NCI-H2029 treated with DMSO at 0.1 percent for 48 hours (cell line): Measurements from ENCODE around the gene CABLES2.

Experiments used
- DNase-seq: peaks from one replicate; lab custom pipeline; 2025; lab: John Stamatoyannopoulos, UW

CABLES2 gene

DNA sequence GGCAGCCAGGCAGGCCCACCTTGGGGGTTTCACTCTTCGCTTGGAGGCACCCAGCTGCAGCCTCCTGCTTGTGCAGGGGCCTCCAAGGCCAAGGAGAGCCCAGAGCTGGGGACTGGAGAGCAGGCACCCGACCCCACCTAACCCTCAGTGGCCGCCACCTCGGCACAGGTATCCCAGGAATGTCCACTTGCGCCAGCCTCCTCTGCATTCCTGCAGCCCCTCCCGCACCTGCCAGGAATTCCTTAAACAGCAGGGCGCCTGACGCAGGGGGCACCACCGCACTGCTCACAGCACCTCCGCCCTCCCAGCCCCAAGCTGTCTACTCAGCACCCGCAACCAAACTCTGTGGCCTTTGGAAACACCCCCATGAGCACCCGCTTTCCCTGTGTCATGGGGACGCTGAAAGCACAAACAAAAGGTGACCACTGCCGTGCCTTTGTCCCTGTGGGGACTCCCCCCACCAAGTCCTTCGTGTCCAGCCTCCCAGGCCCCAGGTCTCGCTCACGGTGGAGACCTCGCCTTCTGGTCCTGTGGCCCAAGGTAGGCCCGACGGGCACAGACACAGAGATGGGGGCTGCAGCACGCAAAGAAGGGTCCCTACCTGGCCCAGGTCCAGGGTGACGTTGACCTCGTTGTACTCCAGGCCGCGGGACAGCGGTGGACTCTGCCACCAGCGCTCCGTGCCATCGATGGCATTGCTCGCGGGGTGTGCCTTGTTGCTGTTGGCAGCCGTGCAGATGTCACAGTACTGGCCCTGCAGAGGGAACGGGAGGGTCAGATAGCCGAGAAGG is 45.1 kb downstream of the CABLES2 start:
- no peak for DNase-seq

DNA sequence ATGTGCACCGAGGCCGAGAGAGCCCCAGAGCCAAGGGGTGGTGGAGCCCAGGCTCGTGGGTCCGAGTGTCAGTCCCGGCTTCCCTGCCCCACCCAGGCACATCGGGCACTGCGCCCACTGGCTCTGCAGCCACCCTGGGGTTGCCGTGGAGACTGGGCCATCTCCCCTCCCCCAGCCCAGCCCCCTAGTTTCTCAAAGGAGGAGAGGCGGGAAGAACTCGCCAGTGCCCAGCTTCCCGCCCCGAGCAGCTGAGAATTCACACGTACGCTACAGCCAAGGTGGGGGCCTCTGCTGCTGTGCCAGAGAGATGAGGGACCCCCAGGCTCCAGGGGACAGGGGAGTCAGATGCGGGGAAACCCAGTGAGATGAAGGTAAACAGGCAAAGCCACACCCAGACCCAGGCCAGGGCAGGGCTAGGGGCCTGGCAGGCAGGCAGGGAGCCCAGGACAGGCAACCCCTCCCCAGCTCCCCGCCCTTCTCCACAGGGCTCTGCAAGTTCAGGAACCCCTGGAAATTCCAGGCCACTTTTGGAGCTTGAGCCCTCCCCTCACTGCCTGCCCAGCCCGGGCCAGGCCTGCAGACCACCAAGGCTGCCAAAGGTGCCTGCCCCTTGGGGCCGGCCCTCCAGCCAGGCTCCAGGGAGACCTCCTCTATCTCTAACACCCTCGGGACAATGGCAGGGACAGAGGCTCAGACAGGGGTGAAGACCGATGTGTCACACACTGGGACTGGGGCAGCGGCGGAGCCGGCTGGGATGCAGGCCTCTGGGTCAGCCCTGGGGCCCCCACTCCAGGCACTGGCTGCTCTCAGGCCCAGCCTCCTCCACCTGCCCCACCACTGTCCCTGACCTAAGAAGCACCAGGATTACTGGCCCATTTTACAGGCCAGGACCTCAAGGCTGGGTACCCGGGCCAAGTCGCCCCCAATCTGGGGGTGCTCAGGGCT is 46.0 kb downstream of the CABLES2 start:
- DNase-seq = no peak

DNA sequence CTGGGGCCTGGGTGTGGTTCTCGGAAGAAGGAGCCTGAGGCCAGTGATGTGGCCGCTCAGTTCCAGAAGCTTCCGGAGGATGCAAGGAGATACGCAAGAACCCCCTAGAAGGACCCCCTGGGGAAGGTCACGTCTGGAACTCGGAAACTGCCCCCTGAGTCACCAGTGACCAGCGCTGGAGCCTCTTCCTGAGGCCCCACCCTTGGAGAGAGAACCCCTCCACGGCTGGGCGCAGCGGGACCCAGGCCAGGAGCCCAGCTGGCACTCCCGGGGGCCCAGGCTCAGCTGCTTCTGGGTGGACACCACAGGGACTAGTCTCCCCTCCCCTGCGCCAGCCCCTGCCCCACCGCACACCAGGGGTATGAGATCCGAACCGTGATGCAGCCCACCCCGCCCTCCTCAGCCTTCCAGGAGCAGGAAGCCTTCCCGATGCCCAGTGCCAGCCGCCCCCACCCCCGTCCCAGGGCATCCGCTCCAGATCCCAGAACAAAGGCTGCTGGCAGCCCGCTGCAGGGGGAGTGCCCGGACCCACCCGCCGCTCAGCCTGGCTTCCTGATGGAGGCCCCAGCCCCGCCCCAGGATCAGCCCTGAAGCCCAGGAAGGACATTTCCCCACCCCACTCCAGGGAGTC is 47.5 kb downstream of the CABLES2 start:
- no peak for DNase-seq

DNA sequence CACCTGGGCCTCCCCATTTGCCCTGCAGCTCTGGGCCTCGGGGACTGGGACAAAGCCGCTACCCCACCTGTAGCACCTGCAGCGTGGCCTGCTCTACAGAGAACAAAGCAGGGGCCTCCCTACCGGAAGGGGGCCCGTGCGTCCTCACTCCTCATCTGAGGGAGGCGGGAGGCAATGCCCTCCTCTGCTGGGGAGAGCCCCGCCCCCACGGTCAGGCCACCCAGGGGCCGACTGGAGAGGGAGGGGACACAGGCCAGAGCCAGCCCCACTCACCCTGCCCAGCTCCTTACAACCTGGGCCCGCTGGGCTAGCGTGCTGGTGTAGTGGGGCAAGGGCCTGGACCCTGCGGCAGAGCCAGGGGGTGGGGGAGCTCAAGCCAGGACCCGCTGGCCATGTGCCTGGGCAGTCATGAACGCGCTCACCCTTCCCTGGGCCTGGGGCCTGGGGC is 48.0 kb downstream of the CABLES2 start:
- DNase-seq = no peak

DNA sequence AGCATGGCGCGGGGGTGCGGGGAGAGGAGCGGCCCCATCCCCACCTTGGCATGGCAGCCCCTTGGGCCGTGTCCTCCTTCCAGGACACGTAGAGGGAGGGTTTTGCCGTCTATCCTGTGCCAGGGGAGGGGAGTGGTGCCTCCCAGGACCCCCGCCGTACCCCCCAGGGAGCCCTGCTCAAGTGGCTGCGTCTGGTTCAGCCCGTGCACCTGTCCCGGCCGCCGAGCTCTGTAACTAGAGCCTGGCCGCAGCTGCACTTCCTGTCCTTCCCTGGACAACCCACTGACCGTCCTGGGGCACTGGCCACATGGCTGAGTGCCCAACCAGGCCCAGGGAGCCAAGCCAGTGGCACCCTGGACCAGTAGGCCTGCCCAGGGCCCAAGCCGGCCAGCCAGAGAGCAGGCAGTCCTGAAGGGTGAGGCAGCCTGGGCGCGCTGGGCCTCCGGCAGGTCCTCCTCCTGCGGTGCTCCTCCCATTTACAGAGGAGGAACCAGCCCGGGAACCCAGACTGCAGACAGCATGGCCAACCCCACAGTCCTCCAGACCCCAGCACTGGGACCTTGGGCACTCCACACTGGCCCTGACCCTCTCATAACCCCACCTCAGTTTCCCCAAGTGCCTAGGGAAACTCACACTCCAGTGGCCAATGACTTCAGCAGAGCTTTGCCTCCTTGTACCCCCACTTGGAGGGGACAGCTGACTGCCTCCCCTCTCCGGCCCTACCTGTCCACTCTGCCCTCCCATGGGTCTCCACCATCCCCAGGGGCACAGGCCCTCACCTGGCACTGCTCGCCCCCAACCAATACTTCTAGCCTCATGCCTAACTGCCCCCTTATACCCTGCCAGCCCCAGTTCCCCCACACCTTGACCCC is 48.7 kb downstream of the CABLES2 start:
- DNase-seq = no peak

DNA sequence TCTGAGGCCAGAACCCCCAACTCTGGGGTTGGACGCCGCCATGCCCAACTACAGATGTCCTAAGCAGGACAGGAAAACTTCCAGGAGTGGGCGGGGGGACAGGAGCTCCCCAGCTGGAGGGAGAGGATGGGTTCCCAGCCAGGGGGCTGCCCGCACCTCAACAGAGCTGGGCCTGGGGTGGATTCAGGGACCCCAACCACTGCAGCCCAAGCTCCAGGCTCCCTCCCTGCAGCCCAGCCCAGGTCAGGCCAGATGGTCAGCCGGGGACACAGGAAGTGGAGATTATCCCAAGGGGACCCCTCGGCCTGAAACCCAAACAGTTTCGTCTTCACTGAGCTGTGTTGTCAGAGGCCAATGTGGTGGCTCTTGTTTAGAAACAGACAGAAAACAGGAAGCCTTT is 49.4 kb downstream of the CABLES2 start:
- no peak for DNase-seq

DNA sequence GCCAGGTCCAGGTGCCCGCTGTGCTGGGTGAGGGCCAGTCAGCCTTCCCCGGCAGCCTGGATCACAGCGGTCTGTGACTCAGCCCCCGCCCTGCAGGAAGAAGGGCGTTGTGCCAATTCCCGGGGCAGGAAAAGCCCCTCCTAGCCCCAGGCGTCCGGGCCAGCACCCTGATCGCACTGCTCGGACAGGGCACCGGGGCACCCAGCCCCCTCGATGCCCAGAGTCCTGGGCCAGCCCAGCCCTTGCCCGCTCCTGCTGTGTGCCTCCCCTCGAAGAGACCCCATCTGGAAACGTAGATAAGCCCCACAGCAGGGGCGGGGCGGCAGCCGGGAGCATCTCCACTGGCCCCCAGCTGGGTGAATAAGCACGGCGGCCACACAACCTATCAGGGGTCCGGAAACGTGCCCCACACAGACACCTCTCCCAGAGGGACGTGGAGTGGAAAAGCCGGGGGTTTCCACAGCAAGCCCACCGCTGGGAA is 49.9 kb downstream of the CABLES2 start:
- DNase-seq = no peak

DNA sequence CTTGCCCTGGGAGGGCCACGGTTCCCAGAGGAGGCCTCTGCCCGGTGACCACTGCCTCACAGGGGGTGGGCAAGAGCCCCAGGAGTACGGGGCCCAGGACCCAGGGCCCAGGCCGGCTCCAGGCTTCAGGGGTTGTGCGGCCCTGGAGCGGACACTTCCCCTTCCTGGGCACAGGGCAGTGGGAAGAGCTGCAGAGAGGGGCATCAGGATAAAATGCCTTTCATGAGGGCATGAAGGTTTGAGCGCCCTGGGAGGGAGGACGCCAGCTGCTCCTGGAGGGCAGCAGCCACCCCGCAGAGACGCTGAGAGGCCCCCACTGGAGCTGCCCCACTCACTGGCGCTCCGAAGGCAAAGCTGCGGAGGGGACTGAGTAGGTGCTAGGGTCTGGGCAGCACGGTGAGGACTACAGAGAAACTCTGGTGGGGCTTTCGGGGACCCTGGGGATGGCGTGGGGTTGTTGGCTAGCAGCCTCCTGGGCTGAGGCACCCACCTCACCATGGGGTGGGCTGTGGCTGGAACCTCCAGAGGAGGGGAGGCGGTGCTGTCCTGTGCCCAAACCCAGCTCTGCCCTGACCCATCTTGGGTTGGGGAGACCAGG is 50.4 kb downstream of the CABLES2 start:
- no peak for DNase-seq

DNA sequence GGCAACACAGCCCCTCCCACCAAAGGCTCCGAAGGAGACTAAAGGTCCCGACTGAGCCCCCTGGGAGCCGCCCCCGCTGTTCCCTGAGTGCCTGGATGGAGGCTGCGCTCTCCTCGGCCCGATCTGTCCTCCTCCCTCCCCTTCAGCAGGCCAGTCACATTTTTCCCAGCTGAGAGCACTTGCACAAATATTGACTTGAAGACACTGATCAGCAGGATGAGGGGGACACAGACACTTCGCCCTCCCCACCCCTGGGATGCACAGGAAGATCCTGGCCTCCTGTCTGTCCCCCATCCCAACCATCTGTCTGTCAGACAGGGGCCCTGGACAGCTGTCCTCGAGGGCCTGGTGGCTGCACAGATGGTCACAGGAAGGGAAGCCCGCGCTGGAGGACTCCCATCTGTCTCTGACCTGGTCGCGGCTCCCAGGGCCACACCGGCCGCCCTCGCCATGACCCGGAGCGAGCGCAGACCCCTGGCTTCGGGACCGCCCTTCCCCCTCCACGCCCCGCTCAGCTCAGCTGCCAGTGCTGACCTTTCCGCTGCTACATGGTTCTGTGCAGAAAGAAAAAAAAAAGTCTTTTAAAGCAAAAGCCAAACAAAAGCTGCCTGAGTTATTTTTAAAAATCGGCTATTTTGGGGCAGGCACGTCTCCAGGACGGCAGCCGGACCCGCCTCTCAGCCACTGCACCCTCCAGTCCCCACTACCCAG is 51.1 kb downstream of the CABLES2 start:
- no peak for DNase-seq

DNA sequence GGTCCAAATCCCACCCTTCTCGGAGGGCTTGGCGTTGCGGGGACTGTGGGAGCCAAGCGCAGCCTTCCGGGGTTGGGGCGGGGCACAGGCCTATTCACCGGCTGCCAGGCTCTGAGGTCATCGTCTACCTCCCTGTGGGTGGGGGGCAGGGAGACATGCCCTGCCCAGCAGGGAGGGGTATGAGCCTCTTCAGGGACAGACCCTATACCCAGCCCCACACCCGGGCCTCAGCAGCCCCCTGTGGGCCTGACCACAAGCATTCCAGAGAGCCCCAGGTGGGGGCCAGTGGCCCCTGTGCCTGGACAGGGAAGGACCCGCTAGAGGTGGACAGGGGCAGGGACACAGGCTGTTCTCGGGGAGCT is 51.6 kb downstream of the CABLES2 start:
- peak; percentile 15 for DNase-seq

DNA sequence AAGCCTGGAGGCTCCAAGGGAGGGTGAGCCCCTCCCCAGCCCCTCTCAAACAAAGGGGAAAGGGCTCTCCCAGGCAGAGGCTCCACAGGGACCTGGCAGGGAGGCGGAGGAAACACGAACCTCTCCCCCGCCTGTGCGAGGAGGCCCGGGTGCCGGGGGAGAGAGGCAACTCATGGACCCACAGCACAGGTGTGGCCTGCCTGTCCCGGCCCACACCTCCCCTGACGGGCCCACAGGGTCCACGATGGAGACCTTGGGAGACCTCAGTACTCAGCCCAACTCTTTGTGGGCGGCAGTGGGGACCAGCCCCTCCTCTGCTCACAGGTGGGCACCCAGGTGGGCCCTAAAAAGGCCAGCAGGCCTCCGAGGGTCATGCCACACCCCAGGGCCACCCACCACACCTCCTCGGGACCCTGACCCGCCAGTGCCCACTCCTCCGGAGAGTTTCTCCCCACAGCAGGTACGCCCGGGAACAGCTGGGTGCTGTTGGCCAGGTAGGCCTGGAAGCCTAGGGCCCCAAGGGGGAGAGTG is 52.2 kb downstream of the CABLES2 start:
- no peak for DNase-seq

DNA sequence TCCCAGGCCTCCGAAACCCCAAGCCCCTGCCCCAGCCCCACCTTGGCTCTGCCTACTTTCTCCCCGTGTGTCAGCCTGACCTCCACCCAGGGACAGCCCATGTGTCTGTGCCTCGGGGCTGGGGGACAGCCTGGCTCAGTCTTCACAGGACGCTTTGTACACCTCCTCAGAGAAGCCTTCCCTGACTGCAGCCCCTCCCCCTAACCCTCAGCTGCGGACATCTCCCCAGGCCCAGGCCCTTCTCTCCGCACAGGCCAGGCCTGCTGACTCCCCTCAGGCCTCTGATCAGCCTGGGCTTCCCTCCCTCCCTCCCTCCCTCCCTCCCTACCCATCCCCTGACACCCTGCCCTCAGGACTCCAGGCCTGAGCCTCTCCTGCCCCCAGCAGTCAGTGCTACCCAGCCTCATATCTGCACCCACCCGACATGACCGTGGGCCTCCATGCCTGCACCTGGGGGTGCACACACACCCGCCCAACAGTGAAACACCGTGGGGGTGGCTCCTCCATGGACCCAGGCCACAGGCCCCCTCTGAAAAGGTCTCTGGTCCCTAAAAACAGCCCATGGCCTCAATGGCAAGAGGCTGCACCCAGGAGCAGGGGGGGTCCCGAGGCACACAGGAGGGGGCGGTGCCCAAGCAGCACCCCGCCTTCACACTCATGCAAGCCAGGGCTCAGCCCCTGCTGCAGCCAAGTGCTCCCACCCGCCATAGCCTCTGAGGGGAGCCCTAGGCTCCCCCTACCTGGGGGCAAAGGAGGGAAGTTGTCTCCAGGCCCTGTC is 52.9 kb downstream of the CABLES2 start:
- DNase-seq = no peak

DNA sequence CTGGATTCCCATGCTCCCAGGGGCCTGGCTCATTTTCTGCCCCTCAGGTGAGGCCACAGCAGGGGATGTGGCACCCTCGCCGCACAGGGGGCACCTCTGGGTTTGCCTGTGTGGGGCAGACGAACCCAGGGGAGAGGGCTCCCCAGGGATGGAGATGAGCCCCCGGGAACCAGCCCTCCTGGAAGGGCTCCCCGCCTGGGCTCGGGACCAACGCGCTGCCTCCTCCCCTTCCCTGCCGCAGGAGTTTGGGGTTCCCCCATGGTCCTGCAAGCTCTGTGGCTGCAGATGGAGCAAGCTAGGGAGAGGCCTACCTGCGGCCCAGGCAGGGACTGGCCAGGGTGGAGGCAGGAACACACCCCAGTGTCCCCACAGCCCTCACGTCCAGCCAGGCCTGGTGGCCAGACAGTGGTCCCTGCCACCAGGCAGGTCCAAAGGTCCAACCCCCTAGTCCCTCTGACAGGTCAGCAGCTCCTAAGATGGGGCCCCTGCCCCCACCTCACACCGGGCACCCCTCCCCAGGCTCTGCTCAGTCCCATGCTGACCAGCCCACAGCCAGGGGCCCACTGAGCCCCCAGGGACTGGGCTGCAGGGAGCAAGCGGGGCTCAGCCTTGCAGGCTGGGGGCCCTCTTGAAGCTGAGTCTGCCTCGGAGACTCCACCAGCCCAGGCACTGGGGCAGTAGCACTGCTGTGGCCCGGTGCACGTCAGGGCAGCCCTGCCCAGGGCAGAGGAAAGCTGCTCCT is 53.6 kb downstream of the CABLES2 start:
- no peak for DNase-seq

DNA sequence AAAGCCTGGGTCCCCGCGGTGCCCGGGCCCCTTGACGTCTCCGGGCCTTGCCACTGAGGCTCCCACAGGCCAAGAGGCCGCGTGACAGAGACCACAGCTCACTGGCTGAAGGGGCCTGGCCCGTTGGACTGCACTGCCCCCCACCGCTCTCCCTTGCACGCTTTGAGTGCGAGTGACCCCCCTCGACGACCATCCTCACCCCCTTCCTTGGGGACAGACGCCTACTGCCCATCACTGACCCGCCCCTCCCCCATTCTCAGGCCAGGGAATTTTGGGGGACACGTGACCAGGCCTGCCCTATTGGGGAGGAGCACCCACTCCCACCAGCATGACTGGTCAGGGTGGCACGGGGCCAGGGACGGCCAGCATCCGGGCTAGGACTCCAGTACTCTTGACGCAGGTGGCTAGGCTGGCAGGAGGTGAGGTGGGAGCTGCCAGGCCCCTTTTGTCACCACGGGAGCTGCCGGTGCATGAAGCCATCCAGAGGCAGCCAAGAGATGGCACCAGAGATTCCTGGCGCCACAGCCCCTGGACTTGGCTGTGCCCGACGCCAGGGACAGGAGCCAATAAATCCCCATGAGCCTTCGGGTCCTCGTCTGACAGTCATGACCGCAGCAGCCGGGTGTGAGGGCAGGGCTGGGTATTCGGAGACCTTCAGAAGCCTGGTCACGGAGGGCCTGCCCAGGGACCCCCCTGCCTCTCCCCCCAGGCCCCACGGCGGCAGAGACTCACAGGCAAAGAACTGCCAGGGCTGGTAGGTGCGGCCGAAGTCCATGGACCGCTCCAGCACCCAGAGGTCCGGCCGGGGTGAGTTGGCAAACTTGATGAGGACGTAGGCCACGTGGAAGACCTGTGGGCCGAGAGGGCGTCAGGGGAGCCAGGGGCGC is 54.4 kb downstream of the CABLES2 start:
- DNase-seq = peak; percentile 79

DNA sequence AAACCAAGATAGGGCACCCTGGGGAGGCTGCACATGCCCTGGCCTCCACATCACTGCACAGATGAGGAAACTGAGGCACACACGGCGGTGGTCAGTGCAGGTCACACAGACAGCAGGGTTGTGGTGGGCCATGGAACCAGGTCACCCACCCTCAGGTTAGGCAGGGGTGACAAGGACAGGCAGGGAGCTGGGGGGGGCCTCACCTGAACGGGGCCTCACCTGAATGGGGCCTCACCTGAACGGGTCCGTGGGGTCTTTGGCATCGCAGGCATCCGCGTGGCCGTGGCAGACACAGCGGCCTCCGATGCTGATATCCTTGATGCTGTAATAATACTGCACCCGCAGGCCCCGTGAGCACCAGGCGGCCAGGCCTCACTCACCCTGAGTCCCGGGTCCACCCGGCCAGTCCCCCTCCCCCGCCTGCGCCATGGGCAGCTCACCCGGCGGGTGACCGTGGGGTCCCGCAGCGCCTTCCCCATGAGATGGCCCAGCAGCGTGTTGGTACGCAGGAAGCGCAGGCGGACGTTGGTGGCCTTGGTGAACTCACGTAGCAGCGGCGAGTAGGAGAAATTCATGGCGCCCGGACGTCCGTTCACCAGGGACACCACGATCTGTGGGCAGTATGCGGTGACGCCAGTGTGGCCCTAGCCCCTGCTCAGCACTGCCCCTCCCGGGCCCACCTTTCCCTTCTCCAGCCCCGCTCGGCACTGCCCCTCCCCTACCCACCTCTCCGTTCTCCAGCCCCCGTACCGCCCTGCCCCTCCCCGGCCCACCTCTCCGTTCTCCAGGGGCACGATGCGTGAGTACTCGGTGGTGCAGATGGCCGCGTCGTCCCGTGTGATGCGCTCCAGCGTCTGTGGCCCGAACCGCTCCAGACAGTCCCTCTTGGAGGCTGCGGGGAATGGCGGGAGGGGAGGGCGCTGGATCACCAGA is 55.4 kb downstream of the CABLES2 start:
- no peak for DNase-seq

DNA sequence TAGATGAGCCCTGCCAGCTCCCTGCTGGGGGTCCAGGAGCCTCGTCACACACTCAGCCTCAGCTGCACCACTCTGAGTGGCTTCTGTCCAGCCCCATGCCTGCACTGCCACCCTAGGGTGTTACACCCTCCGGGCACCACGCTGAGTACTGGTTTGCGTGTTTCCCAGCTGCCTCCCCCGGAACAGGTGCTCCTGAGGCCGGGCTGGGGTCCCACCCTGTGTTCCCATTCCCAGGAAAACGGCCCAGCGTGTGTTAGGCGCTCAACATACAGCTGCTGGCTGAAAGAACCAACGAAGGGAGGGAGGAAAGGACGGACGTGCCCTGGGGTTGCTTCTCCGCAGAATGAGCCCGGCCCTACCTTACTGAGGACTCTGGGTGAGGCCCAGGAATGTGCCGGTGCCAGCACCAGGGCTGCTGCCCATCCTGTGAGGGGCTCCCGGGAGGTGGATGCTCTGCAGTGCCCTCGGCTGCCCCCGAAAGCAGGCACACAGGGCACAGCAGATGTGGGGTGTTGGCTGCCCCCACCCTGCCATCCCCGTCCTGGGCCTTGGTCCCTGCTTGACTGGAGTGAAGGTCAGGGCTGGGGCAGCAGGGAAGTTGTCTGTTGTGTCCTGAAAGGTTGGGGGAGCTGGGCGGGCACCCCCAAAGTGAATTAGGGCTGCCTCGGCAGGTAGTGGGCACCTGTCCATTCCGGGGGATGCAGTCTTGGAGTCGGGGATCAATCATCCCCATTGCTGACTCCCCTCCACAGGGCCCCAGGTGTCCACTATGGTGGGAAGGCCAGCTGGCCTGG is 56.3 kb downstream of the CABLES2 start:
- no peak for DNase-seq
